ENCODE data around the gene C1orf115. TPM values are rescaled to one million over a fixed set of nuclear protein-coding genes. Genes with fewer than 3 reads are reported as not detected.

C1orf115 gene
- total RNA-seq, 2 donors from 2014 or later = 0.40 TPM; not detected in 1

Other genes with a start within 250 kb of the C1orf115 start
- gene MARK1, start 162.2 kb upstream of the C1orf115 start, total RNA-seq = under 1 TPM; 0.05 to 0.09 TPM
- gene MTARC2, start 58.0 kb downstream of the C1orf115 start, total RNA-seq = not detected
- gene MTARC1, start 96.5 kb downstream of the C1orf115 start, total RNA-seq = under 1 TPM in 1 of 2 donors, not detected in 1; 0.11 TPM
- gene HLX, start 189.1 kb downstream of the C1orf115 start, total RNA-seq = 1 to 10 TPM in 1 of 2 donors, under 1 TPM in 1; 0.11 to 4.1 TPM

Measured in activated T-helper 17 cell treated with anti-CD3 and anti-CD28 coated beads, Interleukin-2, amount 50 U/mL, for 72 hours (primary cell).